SU-DHL-6 (cell line): Measurements from ENCODE around the gene IL17B.

Experiments used
- CTCF ChIP-seq: fragments of 200-600 bp; sonication (generic); IDR thresholded peaks from one replicate; pipeline ENCODE4 v1.5.1; 2017; ENCODE audit warnings: antibody characterized with exemption, mild to moderate bottlenecking, low read length, moderate library complexity; ENCODE audit not compliant: insufficient read depth, poor library complexity, severe bottlenecking
- EZH2phosphoT487 ChIP-seq: fragments of 200-600 bp; sonication (generic), shearing (Covaris generic); conservative IDR thresholded peaks from 2 replicates; pipeline ENCODE4 v1.6.1; 2018; ENCODE audit warnings: mild to moderate bottlenecking, antibody characterized with exemption, low read length, moderate library complexity, mixed read lengths

GRCh38 chr5:149387982-149388381, 8.9 kb upstream of the IL17B start:
- TF ChIP-seq CTCF (no peak), EZH2phosphoT487 (no peak)
